ENCODE results near the gene PAOX. TPM values are rescaled to one million over a fixed set of nuclear protein-coding genes. Genes with fewer than 3 reads are reported as not detected.

Gene PAOX
- total and polyA plus RNA-seq, 2 of the 13 experiments (the other 11 are each of a cell fraction or from before 2014, with no cell fraction given): 0.49 to 0.77 TPM

- TF ChIP-seq ZHX2 (IDR thresholded peaks at IDR 0.05; ENCODE audit: low read depth): 0 out of 2 replicates have a peak, but pooled peaks have one; percentile 42
- no peak for TF ChIP-seq ZHX2 (CRISPR knock-in tag; IDR thresholded peaks at IDR 0.05; ENCODE audit: borderline replicate concordance)
- no peak for TF ChIP-seq FOXA3 (CRISPR knock-in tag; IDR thresholded peaks at IDR 0.05)
- 0 out of 2 replicates have a peak, but pooled peaks have one; percentile 33 for TF ChIP-seq ZNF280B (CRISPR knock-in tag; IDR thresholded peaks at IDR 0.05; ENCODE audit: borderline replicate concordance)
- no peak for TF ChIP-seq KLF11 (CRISPR knock-in tag; IDR thresholded peaks at IDR 0.05)
- no peak for TF ChIP-seq ZNF180 (CRISPR knock-in tag; IDR thresholded peaks at IDR 0.05; ENCODE audit: borderline replicate concordance, low read depth)
- peak in 1 of 2 experiments; percentile 52; a peak in 2 of 4 replicates for TF ChIP-seq EP300 (IDR thresholded peaks at IDR 0.05; ENCODE audit: low read depth in 2 of 2, low read length in 2 of 2)
- peak; percentile 28; the same call in 1 of the 2 replicates for TF ChIP-seq EP300 (CRISPR knock-in tag; IDR thresholded peaks at IDR 0.05; ENCODE audit: borderline replicate concordance)
- TF ChIP-seq ATRX (CRISPR knock-in tag; IDR thresholded peaks at IDR 0.05; ENCODE audit: borderline replicate concordance): no peak
- no peak for TF ChIP-seq ZNF207 (IDR thresholded peaks at IDR 0.05; ENCODE audit: borderline replicate concordance)
- no peak for TF ChIP-seq ZNF354B (CRISPR knock-in tag; IDR thresholded peaks at IDR 0.05)
- no peak for TF ChIP-seq MBD4 (IDR thresholded peaks at IDR 0.05; ENCODE audit: borderline replicate concordance, low read length)
- 0 out of 2 replicates have a peak, but pooled peaks have one; percentile 20 for TF ChIP-seq ZNF740 (CRISPR knock-in tag; IDR thresholded peaks at IDR 0.05)
- no peak for TF ChIP-seq PCBP2 (optimal IDR thresholded peaks at IDR 0.05; ENCODE audit: low read depth, low read length, poor library complexity, severe bottlenecking)
- TF ChIP-seq ZNF18 (CRISPR knock-in tag; IDR thresholded peaks at IDR 0.05; ENCODE audit: insufficient replicate concordance): peak; percentile 49
- TF ChIP-seq RARG (CRISPR knock-in tag; IDR thresholded peaks at IDR 0.05; ENCODE audit: low read depth): no peak
- TF ChIP-seq ZNF614 (CRISPR knock-in tag; IDR thresholded peaks at IDR 0.05; ENCODE audit: borderline replicate concordance): peak; percentile 71; the same call in 1 of the 2 replicates
These were observed 588 bp upstream of the PAOX start (continued) for GRCh38 chr10:133378251-133379096.

All from HepG2 (cell line).